Astrocyte (in vitro differentiated cells and primary cell): Measurements from ENCODE around the gene GPR68.

Experiments used
- CTCF ChIP-seq: IDR thresholded peaks from 2 replicates; pipeline ENCODE4 v1.5.1; 2011; ENCODE audit warnings: low read depth, mild to moderate bottlenecking, inconsistent platforms, low read length, moderate library complexity; ENCODE audit not compliant: insufficient read depth
- EZH2 ChIP-seq: IDR thresholded peaks from 2 replicates; pipeline ENCODE4 v1.6.1; 2012; ENCODE audit warnings: mild to moderate bottlenecking, low read length, inconsistent platforms; ENCODE audit not compliant: insufficient read depth

- TF ChIP-seq CTCF (no peak), EZH2 (no peak)
These were observed 27.1 kb upstream of the GPR68 start for GRCh38 chr14:91271639-91272038.
